GM04504 (cell line): ENCODE data around the gene NCOA1.
"Not testable (repeated sequence)": the region's sequence is repeated elsewhere in the genome, so short reads cannot be mapped to it uniquely, and the experiment has no call there.

Experiments
- DNase-seq: peaks from one replicate; pipeline ENCODE4 v3.0.0-alpha.2; 2012; ENCODE audit warnings: low read depth

Gene NCOA1

GRCh38 chr2:24579053-24579803 is 88.2 kb downstream of the NCOA1 start:
- no peak for DNase-seq

- DNase-seq = no peak
Observed at GRCh38 chr2:24580561-24580960, 89.5 kb downstream of the NCOA1 start.

- not testable (repeated sequence) for DNase-seq
Observed at GRCh38 chr2:24581971-24582370, 90.9 kb downstream of the NCOA1 start.

GRCh38 chr2:24586955-24587354 is 95.9 kb downstream of the NCOA1 start:
- no peak for DNase-seq

- no peak for DNase-seq
Observed at GRCh38 chr2:24588294-24588693, 97.2 kb downstream of the NCOA1 start.

- no peak for DNase-seq
Observed at GRCh38 chr2:24592441-24593100, 101.5 kb downstream of the NCOA1 start.

GRCh38 chr2:24594283-24594682 is 103.2 kb downstream of the NCOA1 start:
- DNase-seq = no peak

GRCh38 chr2:24597181-24597870 is 106.3 kb downstream of the NCOA1 start:
- no peak for DNase-seq

- DNase-seq = not testable (repeated sequence)
Observed at GRCh38 chr2:24600140-24600539, 109.1 kb downstream of the NCOA1 start.

- no peak for DNase-seq
Observed at GRCh38 chr2:24611631-24612030, 120.6 kb downstream of the NCOA1 start.

GRCh38 chr2:24613154-24613814 is 122.2 kb downstream of the NCOA1 start:
- DNase-seq = peak; percentile 17

- no peak for DNase-seq
Observed at GRCh38 chr2:24616616-24617015, 125.6 kb downstream of the NCOA1 start.

- DNase-seq = peak; percentile 9
Observed at GRCh38 chr2:24617424-24617823, 126.4 kb downstream of the NCOA1 start.

GRCh38 chr2:24618144-24618543 is 127.1 kb downstream of the NCOA1 start:
- DNase-seq = no peak

GRCh38 chr2:24618680-24619079 is 127.6 kb downstream of the NCOA1 start:
- DNase-seq = no peak

GRCh38 chr2:24620936-24621335 is 129.9 kb downstream of the NCOA1 start:
- DNase-seq = no peak

GRCh38 chr2:24621779-24622538 is 130.9 kb downstream of the NCOA1 start:
- no peak for DNase-seq

- no peak for DNase-seq
Observed at GRCh38 chr2:24623535-24623934, 132.5 kb downstream of the NCOA1 start.

- no peak for DNase-seq
Observed at GRCh38 chr2:24625728-24626127, 134.7 kb downstream of the NCOA1 start.

GRCh38 chr2:24626131-24626530 is 135.1 kb downstream of the NCOA1 start:
- no peak for DNase-seq

- DNase-seq = no peak
Observed at GRCh38 chr2:24628746-24629145, 137.7 kb downstream of the NCOA1 start.

GRCh38 chr2:24632172-24632571 is 141.1 kb downstream of the NCOA1 start:
- DNase-seq = no peak
